DOHH2 (cell line): ENCODE data around the gene PREX1.

ENCODE experiments used
- H3F3A ChIP-seq: fragments of 200-600 bp; sonication (generic), shearing (Covaris generic); 2 replicates; pipeline ENCODE4 v1.6.0; 2016; ENCODE audit warnings: antibody characterized with exemption, mild to moderate bottlenecking; ENCODE audit not compliant: control insufficient read depth, insufficient read depth
- H3K27ac ChIP-seq: fragments of 200-600 bp; sonication (generic); 2 replicates; pipeline ENCODE4 v1.5.1; 2014; ENCODE audit warnings: low read depth, mild to moderate bottlenecking, low read length, moderate library complexity
- H3K27me3 ChIP-seq: fragments of 200-600 bp; sonication (generic); 2 replicates; pipeline ENCODE4 v1.6.1; 2014; ENCODE audit warnings: mild to moderate bottlenecking, low read length, mixed read lengths; ENCODE audit not compliant: control insufficient read depth
- H3K36me3 ChIP-seq: fragments of 200-600 bp; sonication (generic); 2 replicates; pipeline ENCODE4 v1.6.1; 2014; ENCODE audit warnings: mild to moderate bottlenecking, low read length, moderate library complexity, mixed read lengths; ENCODE audit not compliant: control insufficient read depth
- H3K4me1 ChIP-seq: fragments of 200-600 bp; sonication (generic); 2 replicates; pipeline ENCODE4 v1.6.1; 2014; ENCODE audit warnings: mild to moderate bottlenecking, low read length, mixed read lengths; ENCODE audit not compliant: control insufficient read depth
- H3K4me2 ChIP-seq: fragments of 200-600 bp; sonication (generic); 2 replicates; pipeline ENCODE4 v1.6.0; 2014; ENCODE audit warnings: mild to moderate bottlenecking, low read length, moderate library complexity
- H3K4me3 ChIP-seq: fragments of 200-600 bp; sonication (generic); 2 replicates; pipeline ENCODE4 v1.5.1; 2014; ENCODE audit warnings: mild to moderate bottlenecking, low read length, mixed read lengths
- H3K79me2 ChIP-seq: fragments of 200-600 bp; sonication (generic); 2 replicates; pipeline ENCODE4 v1.6.1; 2014; ENCODE audit warnings: mild to moderate bottlenecking, low read length, mixed read lengths; ENCODE audit not compliant: control insufficient read depth
- H3K9me2 ChIP-seq: fragments of 200-600 bp; sonication (generic); replicated peaks from 2 replicates; pipeline ENCODE4 v1.6.1; 2014; ENCODE audit warnings: mild to moderate bottlenecking, low read length, mixed read lengths; ENCODE audit not compliant: control insufficient read depth
- H3K9me3 ChIP-seq: fragments of 200-600 bp; sonication (generic); 2 replicates; pipeline ENCODE4 v1.6.1; 2014; ENCODE audit warnings: antibody characterized with exemption, low read length, mixed read lengths; ENCODE audit not compliant: control insufficient read depth, insufficient read depth
- H4K20me1 ChIP-seq: fragments of 200-600 bp; sonication (generic); 2 replicates; pipeline ENCODE4 v1.6.0; 2014; ENCODE audit warnings: low read depth, mild to moderate bottlenecking, antibody characterized with exemption, low read length, moderate library complexity; ENCODE audit not compliant: control insufficient read depth, insufficient read depth
- EZH2phosphoT487 ChIP-seq: fragments of 200-600 bp; sonication (generic); IDR thresholded peaks from 2 replicates; pipeline ENCODE4 v1.6.1; 2017; ENCODE audit warnings: borderline replicate concordance, mild to moderate bottlenecking, antibody characterized with exemption, low read length, moderate library complexity, mixed read lengths
- TF ChIP-seq, protein P1 (sequence below): fragments of 200-600 bp; sonication (generic); IDR thresholded peaks from one replicate; pipeline ENCODE4 v1.5.1; 2014; ENCODE audit warnings: antibody characterized with exemption, mild to moderate bottlenecking, low read depth, low read length; ENCODE audit not compliant: poor library complexity, severe bottlenecking

The PREX1 gene

DNA sequence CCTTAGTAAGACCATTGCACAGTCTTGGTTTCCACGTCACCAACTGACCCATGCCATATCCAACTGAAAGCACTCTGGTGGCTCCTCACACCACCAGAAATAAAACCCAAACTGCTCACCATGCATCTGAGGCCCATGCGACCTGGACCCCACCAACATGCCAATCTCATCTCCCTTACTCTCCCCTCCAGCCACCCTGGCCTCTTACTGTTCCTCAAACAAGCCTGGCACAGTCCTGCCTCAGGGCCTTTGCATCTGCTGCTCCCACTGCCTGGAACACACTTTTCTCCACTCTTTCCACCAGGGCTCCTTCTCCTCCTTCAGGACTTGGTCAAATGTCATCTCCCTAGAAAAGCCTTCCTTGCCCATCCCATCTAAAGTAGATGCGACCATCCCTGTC is 8.7 kb downstream of the PREX1 start:
- H3K4me2 ChIP-seq: peak overlapping the region; percentile 78
- peak overlapping the region; percentile 62 for H3K4me3 ChIP-seq
- no peaks in the 10 kb centered on the region for H3K79me2 ChIP-seq
- H4K20me1 ChIP-seq: no peaks in the 10 kb centered on the region
- TF ChIP-seq EZH2phosphoT487: no peak
- TF ChIP-seq, protein P1, sequence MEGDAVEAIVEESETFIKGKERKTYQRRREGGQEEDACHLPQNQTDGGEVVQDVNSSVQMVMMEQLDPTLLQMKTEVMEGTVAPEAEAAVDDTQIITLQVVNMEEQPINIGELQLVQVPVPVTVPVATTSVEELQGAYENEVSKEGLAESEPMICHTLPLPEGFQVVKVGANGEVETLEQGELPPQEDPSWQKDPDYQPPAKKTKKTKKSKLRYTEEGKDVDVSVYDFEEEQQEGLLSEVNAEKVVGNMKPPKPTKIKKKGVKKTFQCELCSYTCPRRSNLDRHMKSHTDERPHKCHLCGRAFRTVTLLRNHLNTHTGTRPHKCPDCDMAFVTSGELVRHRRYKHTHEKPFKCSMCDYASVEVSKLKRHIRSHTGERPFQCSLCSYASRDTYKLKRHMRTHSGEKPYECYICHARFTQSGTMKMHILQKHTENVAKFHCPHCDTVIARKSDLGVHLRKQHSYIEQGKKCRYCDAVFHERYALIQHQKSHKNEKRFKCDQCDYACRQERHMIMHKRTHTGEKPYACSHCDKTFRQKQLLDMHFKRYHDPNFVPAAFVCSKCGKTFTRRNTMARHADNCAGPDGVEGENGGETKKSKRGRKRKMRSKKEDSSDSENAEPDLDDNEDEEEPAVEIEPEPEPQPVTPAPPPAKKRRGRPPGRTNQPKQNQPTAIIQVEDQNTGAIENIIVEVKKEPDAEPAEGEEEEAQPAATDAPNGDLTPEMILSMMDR: no peak
- H3K36me3 ChIP-seq: no peaks in the 10 kb centered on the region
- peak overlapping the region; percentile 79 for H3K27ac ChIP-seq
- H3K9me2 ChIP-seq: no peaks in the 10 kb centered on the region
- no peaks in the 10 kb centered on the region for H3K9me3 ChIP-seq
- H3K27me3 ChIP-seq: no peaks in the 10 kb centered on the region
- peaks cover 32% of the 10 kb centered on the region for H3F3A ChIP-seq
- H3K4me1 ChIP-seq: peaks cover 81% of the 10 kb centered on the region

DNA sequence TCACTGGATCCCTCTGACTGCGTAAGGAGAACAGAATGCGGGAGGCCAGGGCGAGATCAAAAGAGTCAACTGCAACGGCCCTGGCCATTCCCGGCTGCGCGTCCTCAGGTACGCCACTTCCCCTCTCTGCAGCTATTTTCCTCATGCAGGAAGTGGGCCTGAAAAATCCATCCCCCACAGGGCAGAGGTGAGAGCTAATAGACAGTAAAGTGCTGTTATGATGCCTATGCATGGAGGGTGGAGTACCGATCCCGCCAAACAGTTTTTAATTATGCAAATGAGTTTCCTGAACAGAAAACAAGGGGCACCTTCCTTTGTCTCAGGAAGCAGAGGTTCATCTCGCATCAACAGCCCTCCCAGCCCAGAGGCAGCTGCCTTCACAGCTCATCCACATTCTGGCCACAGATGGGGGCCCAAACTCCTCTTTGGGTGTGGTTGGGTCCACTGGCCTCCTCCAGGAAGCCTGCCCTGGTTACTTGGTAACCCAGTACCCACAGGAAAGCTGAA is 9.3 kb downstream of the PREX1 start:
- Histone ChIP-seq H3K4me1 (peaks cover 75% of the 10 kb centered on the region), H3K27me3 (no peaks in the 10 kb centered on the region), H3K9me3 (no peaks in the 10 kb centered on the region), H3K4me2 (peak overlapping the region; percentile 78), H3K9me2 (no peaks in the 10 kb centered on the region), H3K4me3 (peak overlapping the region; percentile 62), H3K36me3 (no peaks in the 10 kb centered on the region), H3K27ac (peak overlapping the region; percentile 79), H4K20me1 (no peaks in the 10 kb centered on the region), H3K79me2 (no peaks in the 10 kb centered on the region), H3F3A (peaks cover 32% of the 10 kb centered on the region)
- TF ChIP-seq, protein P1: no peak
- TF ChIP-seq EZH2phosphoT487: no peak

DNA sequence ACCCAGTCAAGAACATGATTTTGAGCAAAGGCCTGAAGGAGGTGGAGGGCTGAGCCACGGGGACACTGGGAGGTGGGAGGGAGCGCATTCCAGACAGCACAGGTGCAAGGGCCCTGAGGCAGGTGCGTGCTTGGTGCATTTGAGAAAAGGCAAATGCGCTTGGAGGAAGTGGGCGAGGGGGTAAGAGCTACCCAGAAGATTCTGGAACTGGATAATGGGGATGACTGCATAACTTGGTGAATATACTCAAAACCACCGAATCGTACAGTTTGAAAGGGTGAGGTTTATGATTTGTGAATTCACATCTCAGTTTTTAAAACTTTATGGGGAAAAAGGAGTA is 9.8 kb downstream of the PREX1 start:
- Histone ChIP-seq H3K4me3 (peak overlapping the region; percentile 62), H3K4me1 (peaks cover 70% of the 10 kb centered on the region), H3K79me2 (no peaks in the 10 kb centered on the region), H3K27me3 (no peaks in the 10 kb centered on the region), H3F3A (peaks cover 32% of the 10 kb centered on the region), H3K4me2 (peak overlapping the region; percentile 78), H3K9me2 (no peaks in the 10 kb centered on the region), H3K9me3 (no peaks in the 10 kb centered on the region), H3K36me3 (no peaks in the 10 kb centered on the region), H3K27ac (peak overlapping the region; percentile 79), H4K20me1 (no peaks in the 10 kb centered on the region)
- TF ChIP-seq, protein P1: no peak
- TF ChIP-seq EZH2phosphoT487: no peak
